PC-3 (cell line): ENCODE results near the gene FGFR2.

Source experiments
- EZH2 ChIP-seq: fragments of 300-600 bp; sonication (generic); IDR thresholded peaks from one replicate; pipeline ENCODE4 v1.6.1; 2017; ENCODE audit warnings: antibody characterized with exemption, mild to moderate bottlenecking, low read length; ENCODE audit not compliant: unreplicated experiment
- EZH2phosphoT487 ChIP-seq: fragments of 300-600 bp; sonication (generic); IDR thresholded peaks from 2 replicates; pipeline ENCODE4 v1.6.1; 2018; ENCODE audit warnings: mild to moderate bottlenecking, antibody characterized with exemption, low read length, borderline replicate concordance
- TF ChIP-seq, protein P1 (sequence below): fragments of 300-600 bp; sonication (generic); conservative IDR thresholded peaks from 2 replicates; pipeline ENCODE4 v1.5.1; 2017; ENCODE audit warnings: antibody characterized with exemption, low read depth, mild to moderate bottlenecking, low read length

GRCh38 chr10:121594076-121594475 is 4.2 kb downstream of the FGFR2 start:
- TF ChIP-seq EZH2phosphoT487: no peak
- TF ChIP-seq, protein P1, sequence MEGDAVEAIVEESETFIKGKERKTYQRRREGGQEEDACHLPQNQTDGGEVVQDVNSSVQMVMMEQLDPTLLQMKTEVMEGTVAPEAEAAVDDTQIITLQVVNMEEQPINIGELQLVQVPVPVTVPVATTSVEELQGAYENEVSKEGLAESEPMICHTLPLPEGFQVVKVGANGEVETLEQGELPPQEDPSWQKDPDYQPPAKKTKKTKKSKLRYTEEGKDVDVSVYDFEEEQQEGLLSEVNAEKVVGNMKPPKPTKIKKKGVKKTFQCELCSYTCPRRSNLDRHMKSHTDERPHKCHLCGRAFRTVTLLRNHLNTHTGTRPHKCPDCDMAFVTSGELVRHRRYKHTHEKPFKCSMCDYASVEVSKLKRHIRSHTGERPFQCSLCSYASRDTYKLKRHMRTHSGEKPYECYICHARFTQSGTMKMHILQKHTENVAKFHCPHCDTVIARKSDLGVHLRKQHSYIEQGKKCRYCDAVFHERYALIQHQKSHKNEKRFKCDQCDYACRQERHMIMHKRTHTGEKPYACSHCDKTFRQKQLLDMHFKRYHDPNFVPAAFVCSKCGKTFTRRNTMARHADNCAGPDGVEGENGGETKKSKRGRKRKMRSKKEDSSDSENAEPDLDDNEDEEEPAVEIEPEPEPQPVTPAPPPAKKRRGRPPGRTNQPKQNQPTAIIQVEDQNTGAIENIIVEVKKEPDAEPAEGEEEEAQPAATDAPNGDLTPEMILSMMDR: no peak
- no peak for TF ChIP-seq EZH2
